HEK293 (cell line): Measurements from ENCODE around the gene SARS1.
A peak's percentile ranks its signal among the peaks of the same experiment; 100 is the strongest.

ENCODE experiments used
- FEZF1 ChIP-seq: fragments of 450-650 bp; formaldehyde crosslinking; IDR thresholded peaks from 2 replicates; pipeline ENCODE4 v1.5.1; 2016; ENCODE audit warnings: missing biosample characterization, missing genetic modification characterization
- GLIS1 ChIP-seq: fragments of 450-650 bp; formaldehyde crosslinking; IDR thresholded peaks from 2 replicates; pipeline ENCODE4 v1.5.1; 2016; ENCODE audit warnings: missing biosample characterization, missing genetic modification characterization
- HOXD13 ChIP-seq: sonication (generic); formaldehyde crosslinking; IDR thresholded peaks from 2 replicates; pipeline ENCODE4 v1.8.0; 2022; ENCODE audit warnings: missing genetic modification reagents, borderline replicate concordance
- IKZF3 ChIP-seq: fragments of 450-650 bp; IDR thresholded peaks from 2 replicates; pipeline ENCODE4 v1.5.0; 2018; ENCODE audit warnings: missing biosample characterization, mild to moderate bottlenecking, missing genetic modification characterization, moderate library complexity
- KLF9 ChIP-seq: fragments of 450-650 bp; formaldehyde crosslinking; IDR thresholded peaks from 2 replicates; pipeline ENCODE4 v1.5.1; 2016; ENCODE audit warnings: missing biosample characterization, missing genetic modification characterization, low read depth
- MZF1 ChIP-seq: fragments of 450-650 bp; formaldehyde crosslinking; IDR thresholded peaks from 2 replicates; pipeline ENCODE4 v1.5.1; 2017; ENCODE audit warnings: missing biosample characterization, missing genetic modification characterization, borderline replicate concordance
- SP3 ChIP-seq: fragments of 450-650 bp; formaldehyde crosslinking; IDR thresholded peaks from 2 replicates; pipeline ENCODE4 v1.5.1; 2016; ENCODE audit warnings: missing biosample characterization, missing genetic modification characterization
- TCF7L2 ChIP-seq: IDR thresholded peaks from 2 replicates; pipeline ENCODE4 v1.6.1; 2011; ENCODE audit warnings: low read depth, mild to moderate bottlenecking, inconsistent platforms, low read length, moderate library complexity, borderline replicate concordance
- YY2 ChIP-seq: fragments of 450-650 bp; formaldehyde crosslinking; IDR thresholded peaks from 2 replicates; pipeline ENCODE4 v1.5.1; 2016; ENCODE audit warnings: missing biosample characterization, missing genetic modification characterization
- ZBTB17 ChIP-seq: fragments of 450-650 bp; formaldehyde crosslinking; IDR thresholded peaks from 2 replicates; pipeline ENCODE4 v1.5.1; 2016; ENCODE audit warnings: missing biosample characterization, missing genetic modification characterization
- ZBTB20 ChIP-seq: fragments of 450-650 bp; formaldehyde crosslinking; IDR thresholded peaks from 2 replicates; pipeline ENCODE4 v1.5.1; 2016; ENCODE audit warnings: missing biosample characterization, missing genetic modification characterization
- ZBTB21 ChIP-seq: fragments of 450-650 bp; formaldehyde crosslinking; IDR thresholded peaks from 2 replicates; pipeline ENCODE4 v1.5.1; 2017; ENCODE audit warnings: missing biosample characterization, missing genetic modification characterization
- ZBTB26 ChIP-seq: fragments of 450-650 bp; formaldehyde crosslinking; optimal IDR thresholded peaks from 2 replicates; pipeline ENCODE3; 2016; ENCODE audit warnings: missing biosample characterization, mild to moderate bottlenecking, missing genetic modification characterization
- ZBTB48 ChIP-seq: fragments of 450-650 bp; formaldehyde crosslinking; IDR thresholded peaks from 2 replicates; pipeline ENCODE4 v1.5.1; 2016; ENCODE audit warnings: missing biosample characterization, missing genetic modification characterization
- ZNF112 ChIP-seq: fragments of 450-650 bp; formaldehyde crosslinking; IDR thresholded peaks from 2 replicates; pipeline ENCODE4 v1.5.0; 2017; ENCODE audit warnings: missing biosample characterization, missing genetic modification characterization
- ZNF175 ChIP-seq: fragments of 450-650 bp; formaldehyde crosslinking; IDR thresholded peaks from 2 replicates; pipeline ENCODE4 v1.5.1; 2016; ENCODE audit warnings: missing biosample characterization, missing genetic modification characterization
- ZNF202 ChIP-seq: fragments of 450-650 bp; formaldehyde crosslinking; IDR thresholded peaks from 2 replicates; pipeline ENCODE4 v1.5.1; 2016; ENCODE audit warnings: missing biosample characterization, missing genetic modification characterization, borderline replicate concordance
- ZNF24 ChIP-seq: fragments of 450-650 bp; formaldehyde crosslinking; IDR thresholded peaks from 2 replicates; pipeline ENCODE4 v1.5.1; 2016; ENCODE audit warnings: missing biosample characterization, missing genetic modification characterization
- ZNF341 ChIP-seq: fragments of 450-650 bp; formaldehyde crosslinking; IDR thresholded peaks from 2 replicates; pipeline ENCODE4; 2016; ENCODE audit warnings: low read depth, missing biosample characterization, missing genetic modification characterization
- ZNF473 ChIP-seq: fragments of 450-650 bp; formaldehyde crosslinking; IDR thresholded peaks from 2 replicates; pipeline ENCODE4 v1.5.1; 2017; ENCODE audit warnings: missing biosample characterization, missing genetic modification characterization
- ZNF514 ChIP-seq: fragments of 450-650 bp; formaldehyde crosslinking; IDR thresholded peaks from 2 replicates; pipeline ENCODE4 v1.5.1; 2016; ENCODE audit warnings: missing biosample characterization, missing genetic modification characterization
- ZNF521 ChIP-seq: fragments of 450-650 bp; formaldehyde crosslinking; IDR thresholded peaks from 2 replicates; pipeline ENCODE4 v1.5.1; 2017; ENCODE audit warnings: missing biosample characterization, mild to moderate bottlenecking, missing genetic modification characterization
- ZNF585B ChIP-seq: fragments of 450-650 bp; formaldehyde crosslinking; IDR thresholded peaks from 2 replicates; pipeline ENCODE4 v1.5.1; 2016; ENCODE audit warnings: missing biosample characterization, missing genetic modification characterization
- ZNF596 ChIP-seq: fragments of 450-650 bp; IDR thresholded peaks from 2 replicates; pipeline ENCODE4 v1.5.0; 2018; ENCODE audit warnings: missing biosample characterization, mild to moderate bottlenecking, missing genetic modification characterization, moderate library complexity
- ZNF600 ChIP-seq: fragments of 450-650 bp; formaldehyde crosslinking; IDR thresholded peaks from 2 replicates; pipeline ENCODE4 v1.5.1; 2016; ENCODE audit warnings: missing biosample characterization, missing genetic modification characterization
- ZNF658 ChIP-seq: fragments of 450-650 bp; formaldehyde crosslinking; IDR thresholded peaks from 2 replicates; pipeline ENCODE4; 2016; ENCODE audit warnings: missing biosample characterization, missing genetic modification characterization
- ZNF660 ChIP-seq: fragments of 450-650 bp; IDR thresholded peaks from 2 replicates; pipeline ENCODE4 v1.5.1; 2018; ENCODE audit warnings: missing biosample characterization, mild to moderate bottlenecking, missing genetic modification characterization
- ZNF707 ChIP-seq: fragments of 450-650 bp; formaldehyde crosslinking; IDR thresholded peaks from 2 replicates; pipeline ENCODE4 v1.5.1; 2016; ENCODE audit warnings: missing biosample characterization, missing genetic modification characterization
- ZNF843 ChIP-seq: fragments of 450-650 bp; formaldehyde crosslinking; IDR thresholded peaks from 2 replicates; pipeline ENCODE4 v1.5.1; 2016; ENCODE audit warnings: missing biosample characterization, missing genetic modification characterization
- TF ChIP-seq, protein P1 (sequence below): fragments of 450-650 bp; formaldehyde crosslinking; IDR thresholded peaks from 2 replicates; pipeline ENCODE4 v1.5.1; 2016; ENCODE audit warnings: missing biosample characterization, missing genetic modification characterization
- TF ChIP-seq, protein P2 (sequence below): sonication (generic); formaldehyde crosslinking; IDR thresholded peaks from 2 replicates; pipeline ENCODE4 v1.8.1; 2022; ENCODE audit warnings: mild to moderate bottlenecking, moderate library complexity, missing genetic modification reagents
- TF ChIP-seq, protein P3 (sequence below): fragments of 450-650 bp; formaldehyde crosslinking; IDR thresholded peaks from 2 replicates; pipeline ENCODE4 v1.5.1; 2017; ENCODE audit warnings: missing biosample characterization, missing genetic modification characterization

The SARS1 gene

DNA sequence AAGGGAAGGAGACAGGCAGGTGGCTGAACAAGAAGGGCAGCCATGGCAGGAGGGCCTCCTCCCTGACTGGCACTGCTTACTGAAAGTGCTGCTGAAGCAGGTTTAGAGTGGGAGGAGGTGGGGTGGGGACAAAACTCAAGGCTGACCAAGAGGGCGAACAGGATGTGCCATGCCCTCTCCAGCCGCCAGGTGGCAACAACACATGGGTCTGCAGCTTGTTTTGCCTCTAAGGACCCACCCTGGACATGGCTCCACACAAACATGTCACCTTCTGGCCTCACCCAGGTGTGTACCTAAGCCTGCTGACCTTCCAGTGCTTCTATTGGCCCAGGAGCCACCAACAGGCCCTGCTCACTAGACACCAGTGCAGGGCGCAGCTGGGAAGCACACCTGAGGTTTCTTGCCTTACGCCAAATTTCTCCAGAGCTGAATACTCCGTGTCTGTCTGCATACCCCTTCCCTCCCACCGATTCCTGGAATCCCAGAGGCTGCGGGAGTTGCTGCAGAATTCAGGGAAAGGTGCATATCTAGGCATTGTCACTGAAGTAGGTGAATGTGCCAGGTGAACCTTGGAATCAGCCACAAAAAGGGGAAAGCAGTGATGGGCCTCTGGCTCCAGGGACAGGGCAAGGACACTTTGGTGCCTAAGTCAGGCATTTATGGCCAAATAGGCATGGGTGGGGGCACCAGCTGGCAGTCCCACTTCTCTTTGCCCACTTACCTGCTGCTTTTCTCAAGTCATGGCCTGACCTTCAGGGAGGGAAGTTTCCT, 63.9 kb downstream of the SARS1 start (continued):
- TF ChIP-seq, protein P1, sequence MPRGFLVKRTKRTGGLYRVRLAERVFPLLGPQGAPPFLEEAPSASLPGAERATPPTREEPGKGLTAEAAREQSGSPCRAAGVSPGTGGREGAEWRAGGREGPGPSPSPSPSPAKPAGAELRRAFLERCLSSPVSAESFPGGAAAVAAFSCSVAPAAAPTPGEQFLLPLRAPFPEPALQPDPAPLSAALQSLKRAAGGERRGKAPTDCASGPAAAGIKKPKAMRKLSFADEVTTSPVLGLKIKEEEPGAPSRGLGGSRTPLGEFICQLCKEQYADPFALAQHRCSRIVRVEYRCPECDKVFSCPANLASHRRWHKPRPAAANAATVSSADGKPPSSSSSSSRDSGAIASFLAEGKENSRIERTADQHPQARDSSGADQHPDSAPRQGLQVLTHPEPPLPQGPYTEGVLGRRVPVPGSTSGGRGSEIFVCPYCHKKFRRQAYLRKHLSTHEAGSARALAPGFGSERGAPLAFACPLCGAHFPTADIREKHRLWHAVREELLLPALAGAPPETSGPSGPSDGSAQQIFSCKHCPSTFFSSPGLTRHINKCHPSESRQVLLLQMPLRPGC (tag by site-specific recombination), result no peak
- TF ChIP-seq ZBTB26 (no peak), ZBTB21 (tag by site-specific recombination) (no peak), ZBTB17 (tag by site-specific recombination) (no peak), YY2 (tag by site-specific recombination) (no peak), ZBTB48 (tag by site-specific recombination) (no peak), ZNF175 (tag by site-specific recombination) (no peak), ZNF596 (no peak), ZNF521 (no peak), HOXD13 (no peak), ZNF341 (tag by site-specific recombination) (no peak), ZNF658 (no peak), ZNF112 (no peak), ZBTB20 (tag by site-specific recombination) (no peak), GLIS1 (tag by site-specific recombination) (0 out of 2 replicates have a peak, but pooled peaks have one; percentile 11), TCF7L2 (no peak), KLF9 (tag by site-specific recombination) (no peak), IKZF3 (tag by site-specific recombination) (no peak), ZNF843 (tag by site-specific recombination) (no peak), ZNF600 (tag by site-specific recombination) (no peak), ZNF24 (tag by site-specific recombination) (no peak), ZNF660 (tag by site-specific recombination) (no peak; the same call in 1 of the 2 replicates), SP3 (no peak), ZNF514 (tag by site-specific recombination) (no peak), ZNF707 (tag by site-specific recombination) (no peak), ZNF473 (no peak), ZNF585B (tag by site-specific recombination) (no peak), ZNF202 (tag by site-specific recombination) (no peak), FEZF1 (no peak), MZF1 (tag by site-specific recombination) (no peak)
- TF ChIP-seq, protein P2, sequence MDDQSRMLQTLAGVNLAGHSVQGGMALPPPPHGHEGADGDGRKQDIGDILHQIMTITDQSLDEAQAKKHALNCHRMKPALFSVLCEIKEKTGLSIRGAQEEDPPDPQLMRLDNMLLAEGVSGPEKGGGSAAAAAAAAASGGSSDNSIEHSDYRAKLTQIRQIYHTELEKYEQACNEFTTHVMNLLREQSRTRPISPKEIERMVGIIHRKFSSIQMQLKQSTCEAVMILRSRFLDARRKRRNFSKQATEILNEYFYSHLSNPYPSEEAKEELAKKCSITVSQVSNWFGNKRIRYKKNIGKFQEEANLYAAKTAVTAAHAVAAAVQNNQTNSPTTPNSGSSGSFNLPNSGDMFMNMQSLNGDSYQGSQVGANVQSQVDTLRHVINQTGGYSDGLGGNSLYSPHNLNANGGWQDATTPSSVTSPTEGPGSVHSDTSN (CRISPR knock-in tag), result no peak
- TF ChIP-seq, protein P3, sequence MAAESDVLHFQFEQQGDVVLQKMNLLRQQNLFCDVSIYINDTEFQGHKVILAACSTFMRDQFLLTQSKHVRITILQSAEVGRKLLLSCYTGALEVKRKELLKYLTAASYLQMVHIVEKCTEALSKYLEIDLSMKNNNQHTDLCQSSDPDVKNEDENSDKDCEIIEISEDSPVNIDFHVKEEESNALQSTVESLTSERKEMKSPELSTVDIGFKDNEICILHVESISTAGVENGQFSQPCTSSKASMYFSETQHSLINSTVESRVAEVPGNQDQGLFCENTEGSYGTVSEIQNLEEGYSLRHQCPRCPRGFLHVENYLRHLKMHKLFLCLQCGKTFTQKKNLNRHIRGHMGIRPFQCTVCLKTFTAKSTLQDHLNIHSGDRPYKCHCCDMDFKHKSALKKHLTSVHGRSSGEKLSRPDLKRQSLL (tag by site-specific recombination), result no peak
